Epithelial cell of proximal tubule (primary cell): ENCODE data around the gene PTPRN2. TPM values are rescaled to one million over a fixed set of nuclear protein-coding genes. Genes with fewer than 3 reads are reported as not detected.

ENCODE experiments used
- DNase-seq: peaks from one replicate; pipeline ENCODE4 v3.0.0-alpha.2; 2011; ENCODE audit warnings: low read depth
- H3K4me3 ChIP-seq: 2 replicates; pipeline ENCODE4 v1.5.1; 2011; ENCODE audit warnings: low read depth, mild to moderate bottlenecking, low read length
- total RNA-seq: library from RNA; depleted of rRNA; stranded (reverse); fragments of >200 nt; gene quantifications from 2 replicates; pipeline ENCODE4 v1.2.3, GENCODE V29; 2015
- TF ChIP-seq, protein P1 (sequence below): conservative IDR thresholded peaks from 2 replicates; pipeline ENCODE4 v1.5.1; 2012; ENCODE audit warnings: low read depth, mild to moderate bottlenecking, low read length

PTPRN2 gene
- total RNA-seq, 1 donor from 2014 or later = 2.8 TPM

DNA sequence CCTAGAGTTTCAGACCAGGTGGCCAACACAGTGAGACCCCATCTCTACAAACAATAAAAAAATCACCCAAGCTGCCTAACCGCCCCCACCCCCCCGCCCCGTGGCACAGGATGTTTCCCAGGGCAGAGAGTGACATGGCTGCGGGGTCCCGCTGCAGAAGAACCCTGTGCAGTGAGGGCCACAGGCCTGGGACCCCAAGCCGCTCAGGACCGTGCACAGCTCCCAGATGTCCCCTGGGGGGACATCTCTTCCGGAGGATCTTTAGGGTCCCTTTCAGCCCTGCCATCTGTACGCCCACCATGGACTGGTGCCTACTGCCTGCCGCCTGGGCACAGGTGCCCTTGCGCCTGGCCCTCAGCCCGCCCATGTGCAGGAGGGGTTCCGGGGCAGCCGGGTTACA lies 877.2 kb downstream of the PTPRN2 start:
- H3K4me3 ChIP-seq = no peak overlapping the region
- DNase-seq = no peak
- TF ChIP-seq, protein P1, sequence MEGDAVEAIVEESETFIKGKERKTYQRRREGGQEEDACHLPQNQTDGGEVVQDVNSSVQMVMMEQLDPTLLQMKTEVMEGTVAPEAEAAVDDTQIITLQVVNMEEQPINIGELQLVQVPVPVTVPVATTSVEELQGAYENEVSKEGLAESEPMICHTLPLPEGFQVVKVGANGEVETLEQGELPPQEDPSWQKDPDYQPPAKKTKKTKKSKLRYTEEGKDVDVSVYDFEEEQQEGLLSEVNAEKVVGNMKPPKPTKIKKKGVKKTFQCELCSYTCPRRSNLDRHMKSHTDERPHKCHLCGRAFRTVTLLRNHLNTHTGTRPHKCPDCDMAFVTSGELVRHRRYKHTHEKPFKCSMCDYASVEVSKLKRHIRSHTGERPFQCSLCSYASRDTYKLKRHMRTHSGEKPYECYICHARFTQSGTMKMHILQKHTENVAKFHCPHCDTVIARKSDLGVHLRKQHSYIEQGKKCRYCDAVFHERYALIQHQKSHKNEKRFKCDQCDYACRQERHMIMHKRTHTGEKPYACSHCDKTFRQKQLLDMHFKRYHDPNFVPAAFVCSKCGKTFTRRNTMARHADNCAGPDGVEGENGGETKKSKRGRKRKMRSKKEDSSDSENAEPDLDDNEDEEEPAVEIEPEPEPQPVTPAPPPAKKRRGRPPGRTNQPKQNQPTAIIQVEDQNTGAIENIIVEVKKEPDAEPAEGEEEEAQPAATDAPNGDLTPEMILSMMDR = no peak

- TF ChIP-seq, protein P1 = no peak
- no peak overlapping the region for H3K4me3 ChIP-seq
- no peak for DNase-seq
Measured at GRCh38 chr7:157709531-157710251, 877.9 kb downstream of the PTPRN2 start.

DNA sequence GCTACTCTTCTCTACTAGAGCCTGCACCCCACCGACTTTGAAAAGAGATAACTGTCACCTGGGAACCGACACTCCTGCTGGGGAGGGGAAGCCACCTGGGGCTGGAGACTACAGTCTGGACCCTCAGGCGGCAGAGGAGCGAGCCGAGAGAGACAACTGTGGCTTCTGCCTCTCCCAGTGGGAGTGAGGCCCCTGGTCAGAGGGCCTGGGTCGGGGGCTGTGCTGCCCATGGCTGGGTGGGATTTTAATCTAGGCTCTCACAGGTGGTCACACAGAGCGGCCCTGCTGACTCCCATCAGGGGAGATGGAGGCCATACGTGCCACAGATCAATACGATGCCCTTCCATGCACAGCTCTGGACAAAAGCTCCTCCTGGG lies 878.7 kb downstream of the PTPRN2 start:
- H3K4me3 ChIP-seq = no peak overlapping the region
- no peak for DNase-seq
- TF ChIP-seq, protein P1 = no peak

GRCh38 chr7:157707983-157708918 lies 879.4 kb downstream of the PTPRN2 start:
- no peak overlapping the region for H3K4me3 ChIP-seq
- TF ChIP-seq, protein P1 = no peak
- DNase-seq = no peak

DNA sequence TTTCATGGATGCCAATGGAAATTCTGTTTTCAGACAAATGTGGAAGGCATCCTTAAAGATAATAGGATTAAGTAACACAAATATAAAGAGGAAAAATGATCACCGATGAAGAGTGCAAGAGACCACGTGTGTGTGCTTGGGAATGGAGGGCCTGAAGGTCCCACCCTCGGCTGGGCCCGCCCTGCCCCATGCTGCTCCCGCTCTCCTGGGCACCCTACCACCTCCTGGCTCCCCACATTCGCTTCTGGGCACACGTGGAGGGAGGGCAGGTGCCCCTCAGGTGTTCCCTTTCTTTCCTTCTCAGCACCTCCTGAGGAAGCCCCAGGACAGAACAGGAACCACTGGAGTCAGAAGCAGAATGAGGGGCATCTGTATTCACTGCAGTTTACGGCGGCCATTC lies 883.3 kb downstream of the PTPRN2 start:
- no peak overlapping the region for H3K4me3 ChIP-seq
- no peak for DNase-seq

DNA sequence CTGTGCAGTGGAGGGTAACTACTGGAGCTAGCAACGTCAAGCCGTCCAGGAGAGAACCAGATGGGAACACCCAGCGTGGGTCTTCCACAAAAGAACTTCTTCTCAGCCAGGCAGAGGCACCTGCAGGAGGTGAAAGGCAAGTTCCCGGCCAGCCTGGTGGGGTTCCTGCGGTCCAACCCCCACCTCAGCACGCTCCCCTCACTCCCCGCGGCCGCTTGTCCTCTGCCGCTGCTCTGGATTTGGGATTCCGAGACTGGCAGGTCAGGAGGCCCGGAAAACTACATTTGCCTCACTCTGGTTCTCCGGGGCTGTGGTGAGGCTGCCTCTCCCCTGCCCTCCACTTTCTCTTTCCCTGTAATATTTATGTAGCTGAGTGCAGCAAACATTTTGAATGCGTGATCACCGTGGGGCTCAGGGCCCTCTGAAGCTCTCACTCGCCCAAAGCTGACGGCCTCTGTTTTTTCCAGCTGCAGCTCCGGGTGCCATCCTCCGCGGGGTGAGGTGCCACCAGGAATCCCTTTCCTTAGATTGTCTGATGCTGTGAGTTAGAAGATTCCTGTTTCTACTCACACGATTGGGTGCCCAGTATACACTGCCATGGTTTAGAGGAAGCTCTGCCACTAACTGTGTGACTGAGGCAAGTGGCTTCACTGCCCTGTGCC lies 884.0 kb downstream of the PTPRN2 start:
- TF ChIP-seq, protein P1 = no peak
- no peak for DNase-seq
- H3K4me3 ChIP-seq = no peak overlapping the region

More for the DNA sequence above, 883.3 kb downstream of the PTPRN2 start:
- TF ChIP-seq, protein P1 = no peak
